ENCODE results near the gene HUNK. TPM values are rescaled to one million over a fixed set of nuclear protein-coding genes. Genes with fewer than 3 reads are reported as not detected.

HUNK gene
- total and polyA plus RNA-seq, 7 donors, result 0.71 to 2.6 (median 1.5) TPM

- WGBS, 2 donors, result 1% methylated on average over 77 of the region's 77 CpGs
- peak overlapping the region; percentile 24 to 71 (median 58) for H3K4me3 ChIP-seq
- H3K27ac ChIP-seq, result peak overlapping the region in 3 of 4 donors; percentile 59 to 74 (median 71)
- peak; percentile 72 for DNase-seq
- H3K36me3 ChIP-seq, result no peaks in the 10 kb centered on the region
- H3K27me3 ChIP-seq, result peaks cover 0 to 21% (median 21%) of the 10 kb centered on the region in 3 donors
- no peaks in the 10 kb centered on the region for H3K9me3 ChIP-seq
- intact Hi-C loops (cut with DNase I), result no loop called here
- peaks cover 0 to 39% (median 31%) of the 10 kb centered on the region in 4 donors for H3K4me1 ChIP-seq
- peak in 3 of 4 experiments; percentile 32 to 63 (median 37) for TF ChIP-seq CTCF (IDR thresholded peaks at IDR 0.05)
- no peak for TF ChIP-seq POLR2AphosphoS5 (IDR thresholded peaks at IDR 0.05)
These were observed 1.1 kb downstream of the HUNK start for GRCh38 chr21:31873696-31874599.

GRCh38 chr21:31874812-31875212 is 2.0 kb downstream of the HUNK start:
- WGBS, 2 donors, result 12 to 45% methylated on average over 12 of the region's 12 CpGs
- Histone ChIP-seq H3K36me3 (no peaks in the 10 kb centered on the region), H3K4me3 (peak overlapping the region in 3 of 4 donors; percentile 48 to 71 (median 67)), H3K27me3 (peaks cover 0 to 21% (median 21%) of the 10 kb centered on the region in 3 donors), H3K4me1 (peaks cover 0 to 45% (median 32%) of the 10 kb centered on the region in 4 donors), H3K9me3 (no peaks in the 10 kb centered on the region), H3K27ac (peak overlapping the region in 2 of 4 donors; percentile 71 to 74)
- TF ChIP-seq POLR2A (IDR thresholded peaks at IDR 0.05), result no peak
- TF ChIP-seq EP300 (IDR thresholded peaks at IDR 0.05), result no peak
- TF ChIP-seq CTCF (IDR thresholded peaks at IDR 0.05), result no peak
- intact Hi-C loops (cut with DNase I), result no loop called here
- DNase-seq, result no peak

GRCh38 chr21:31875496-31876015 is 2.7 kb downstream of the HUNK start:
- intact Hi-C loops (cut with DNase I), result no loop called here
- H3K36me3 ChIP-seq, result no peaks in the 10 kb centered on the region
- peaks cover 0 to 45% (median 32%) of the 10 kb centered on the region in 4 donors for H3K4me1 ChIP-seq
- TF ChIP-seq POLR2AphosphoS5 (IDR thresholded peaks at IDR 0.05) (no peak), EP300 (IDR thresholded peaks at IDR 0.05) (no peak), POLR2A (IDR thresholded peaks at IDR 0.05) (no peak), CTCF (IDR thresholded peaks at IDR 0.05) (no peak)
- DNase-seq, result no peak
- 56 to 76% methylated on average over 21 of the region's 21 CpGs for WGBS, 2 donors
- no peaks in the 10 kb centered on the region for H3K9me3 ChIP-seq
- H3K27me3 ChIP-seq, result peaks cover 0 to 21% (median 21%) of the 10 kb centered on the region in 3 donors
- H3K27ac ChIP-seq, result peak overlapping the region in 2 of 4 donors; percentile 71 to 74
- peak overlapping the region in 3 of 4 donors; percentile 9 to 71 (median 13) for H3K4me3 ChIP-seq

- no peak for DNase-seq
- WGBS, 2 donors, result 54 to 78% methylated on average over 5 of the region's 5 CpGs
- Histone ChIP-seq H3K4me1 (peaks cover 0 to 38% (median 22%) of the 10 kb centered on the region in 4 donors), H3K27me3 (peaks cover 0 to 16% (median 15%) of the 10 kb centered on the region in 3 donors), H3K4me3 (no peak overlapping the region), H3K27ac (no peak overlapping the region), H3K36me3 (no peaks in the 10 kb centered on the region), H3K9me3 (no peaks in the 10 kb centered on the region)
- intact Hi-C loops (cut with DNase I), result no loop called here
- TF ChIP-seq POLR2A (IDR thresholded peaks at IDR 0.05) (no peak), POLR2AphosphoS5 (IDR thresholded peaks at IDR 0.05) (no peak), EP300 (IDR thresholded peaks at IDR 0.05) (no peak), CTCF (IDR thresholded peaks at IDR 0.05) (no peak)
These were observed 4.7 kb downstream of the HUNK start for GRCh38 chr21:31877463-31877957.

Data from sigmoid colon (tissue), 7 donors.